ENCODE results near the gene SH3GLB2. TPM values are rescaled to one million over a fixed set of nuclear protein-coding genes. Genes with fewer than 3 reads are reported as not detected.
"Not testable (repeated sequence)": the region's sequence is repeated elsewhere in the genome, so short reads cannot be mapped to it uniquely, and the experiment has no call there.

SH3GLB2 gene
- total RNA-seq, 5 donors from 2014 or later (not counting 1 experiment from before 2014, with no cell fraction given): 85.8 to 140 (median 131) TPM

GRCh38 chr9:128969491-128969890 lies 58.6 kb downstream of the SH3GLB2 start:
- no peak for ATAC-seq (replicated peaks in 1 of 4)
- ChIA-PET POLR2A (no interaction called here), CTCF (no interaction called here)
- H3K4me1 ChIP-seq (ENCODE audit: control insufficient read depth in 1 of 2, extremely low read depth in 1 of 2, insufficient read depth in 2 of 2, low read length in 2 of 2): no peaks in the 10 kb centered on the region
- no peak for DNase-seq
- H3K4me3 Mint-ChIP-seq: no peak overlapping the region
- no peaks in the 10 kb centered on the region for H3K9me3 ChIP-seq
- no peaks in the 10 kb centered on the region for H3K27me3 Mint-ChIP-seq
- no peaks in the 10 kb centered on the region for H3K4me1 Mint-ChIP-seq
- H3K36me3 Mint-ChIP-seq: peaks cover 56% of the 10 kb centered on the region
- no peaks in the 10 kb centered on the region for H3K9me3 Mint-ChIP-seq
- H3K27ac Mint-ChIP-seq: no peak overlapping the region
- no peak overlapping the region for H3K4me3 ChIP-seq (ENCODE audit: control insufficient read depth in 1 of 2, extremely low read depth in 1 of 2, low read length in 1 of 2)
- no peak overlapping the region for H3K27ac ChIP-seq (ENCODE audit: low read length)
- peaks cover 0 to 71% of the 10 kb centered on the region in 2 donors for H3K36me3 ChIP-seq (ENCODE audit: control insufficient read depth in 2 of 2, extremely low read depth in 1 of 2, insufficient read depth in 1 of 2, low read length in 1 of 2)
- H3K27me3 ChIP-seq (replicated peaks in 1 of 2; ENCODE audit: control insufficient read depth in 2 of 2, extremely low read depth in 1 of 2, insufficient read depth in 2 of 2, low read length in 1 of 2): no peaks in the 10 kb centered on the region
- WGBS (ENCODE audit: insufficient coverage): 100% methylated on average over 4 of the region's 5 CpGs

- not testable (repeated sequence) for H3K4me1 ChIP-seq (ENCODE audit: control insufficient read depth in 1 of 2, extremely low read depth in 1 of 2, insufficient read depth in 2 of 2, low read length in 2 of 2); DNase-seq; H3K27me3 ChIP-seq (replicated peaks in 1 of 2; ENCODE audit: control insufficient read depth in 2 of 2, extremely low read depth in 1 of 2, insufficient read depth in 2 of 2, low read length in 1 of 2); H3K9me3 Mint-ChIP-seq; H3K4me3 ChIP-seq (ENCODE audit: control insufficient read depth in 1 of 2, extremely low read depth in 1 of 2, low read length in 1 of 2); H3K27ac ChIP-seq (ENCODE audit: low read length); H3K9me3 ChIP-seq; H3K27ac Mint-ChIP-seq; H3K27me3 Mint-ChIP-seq; H3K4me3 Mint-ChIP-seq; H3K4me1 Mint-ChIP-seq; ATAC-seq (replicated peaks in 1 of 4)
- CTCF ChIA-PET: interaction anchor here in 1 of 2 donors (0.7 kb wide), 1 partner anchor 156 kb away, joined by 4 read pairs; no protein-coding TSS in a partner anchor
- H3K36me3 ChIP-seq (ENCODE audit: control insufficient read depth in 2 of 2, extremely low read depth in 1 of 2, insufficient read depth in 1 of 2, low read length in 1 of 2): peaks cover 0 to 58% of the 10 kb centered on the region in 2 donors
- POLR2A ChIA-PET: interaction anchor here in 1 of 2 donors (0.7 kb wide), 1 partner anchor 376 kb away, joined by 4 read pairs; no protein-coding TSS in a partner anchor
- H3K36me3 Mint-ChIP-seq: peaks cover 42% of the 10 kb centered on the region
- no CpG with 5 or more reads among the region's 9 CpGs for WGBS (ENCODE audit: insufficient coverage)
These were observed 66.7 kb downstream of the SH3GLB2 start for GRCh38 chr9:128961403-128961802.

Other genes with a start within 250 kb of the SH3GLB2 start
- gene TBC1D13, start 241.1 kb downstream of the SH3GLB2 start, total RNA-seq: 10 to 100 TPM; 27.6 to 34.3 (median 31.8) TPM
- gene ENDOG, start 209.8 kb downstream of the SH3GLB2 start, total RNA-seq: 10 to 100 TPM; 11.3 to 31.1 (median 25.1) TPM
- 10 to 100 TPM; 43.7 to 89.4 (median 82.6) TPM for gene SPOUT1, start 198.5 kb downstream of the SH3GLB2 start, total RNA-seq
- 10 to 100 TPM in 4 of 5 donors, 1 to 10 TPM in 1; 9.7 to 15.6 (median 11.7) TPM for gene KYAT1, start 146.4 kb downstream of the SH3GLB2 start, total RNA-seq
- 10 to 100 TPM; 30.7 to 34.3 (median 33.9) TPM for gene LRRC8A, start 146.2 kb downstream of the SH3GLB2 start, total RNA-seq
- gene PHYHD1, start 107.3 kb downstream of the SH3GLB2 start, total RNA-seq: 1 to 10 TPM in 3 of 5 donors, under 1 TPM in 2; 0.53 to 5.5 (median 3.3) TPM
- 10 to 100 TPM in 2 of 5 donors, 1 to 10 TPM in 3; 5.4 to 11.6 (median 10.0) TPM for gene DOLK, start 80.7 kb downstream of the SH3GLB2 start, total RNA-seq
- gene NUP188, start 80.6 kb downstream of the SH3GLB2 start, total RNA-seq: 10 to 100 TPM; 51.0 to 78.4 (median 71.3) TPM
- gene MIGA2, start 8.3 kb upstream of the SH3GLB2 start, total RNA-seq: 10 to 100 TPM; 60.8 to 95.7 (median 83.4) TPM
- 10 to 100 TPM in 3 of 5 donors, 1 to 10 TPM in 2; 5.1 to 14.4 (median 11.8) TPM for gene DOLPP1, start 52.8 kb upstream of the SH3GLB2 start, total RNA-seq
- gene CRAT, start 82.5 kb upstream of the SH3GLB2 start, total RNA-seq: 10 to 100 TPM in 4 of 5 donors, 1 to 10 TPM in 1; 6.6 to 17.5 (median 13.9) TPM
- gene PTPA, start 83.1 kb upstream of the SH3GLB2 start, total RNA-seq: 10 to 100 TPM; 51.3 to 71.5 (median 65.5) TPM
- gene IER5L, start 149.9 kb upstream of the SH3GLB2 start, total RNA-seq: 1 to 10 TPM; 1.3 to 7.7 (median 6.7) TPM

All from T-cell (primary cell).